Activated T-cell treated with anti-CD3 and anti-CD28 coated beads, Interleukin-2, amount 50 U/mL, for 48 hours (primary cell): Measurements from ENCODE around the gene KRTAP19-6.
"Not testable (repeated sequence)": the region's sequence is repeated elsewhere in the genome, so short reads cannot be mapped to it uniquely, and the experiment has no call there.

Experiments used
- DNase-seq, 2 experiments: peaks; one replicate each; pipeline ENCODE4 v3.0.0-alpha.2; 2020

The KRTAP19-6 gene, protein sequence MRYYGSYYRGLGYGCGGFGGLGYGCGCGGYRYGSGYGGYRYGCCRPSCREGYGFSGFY

DNA sequence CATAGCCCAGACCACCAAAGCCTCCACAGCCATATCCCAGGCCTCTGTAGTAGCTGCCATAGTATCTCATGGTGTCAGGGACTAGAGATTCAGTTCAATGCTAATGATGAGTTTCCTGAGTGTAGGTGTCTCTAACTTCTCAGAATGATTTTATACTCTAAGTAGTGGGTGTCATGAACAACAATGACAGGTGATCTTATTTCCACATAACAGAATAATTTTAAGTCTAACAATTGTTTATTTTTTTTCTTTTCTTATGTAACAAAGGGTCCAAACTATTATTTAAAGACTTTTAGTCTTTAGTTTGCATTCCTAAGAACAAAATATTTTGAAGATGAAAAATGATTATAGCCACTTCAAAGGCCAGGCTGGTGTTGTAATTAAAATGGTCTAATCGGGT is at the start of gene KRTAP19-6:
TSS of gene KRTAP19-6 (minus strand) at position 101 of the 400 bp plus-strand sequence. CDS start at position 70, 31 bp downstream.
- no peak for DNase-seq

DNA sequence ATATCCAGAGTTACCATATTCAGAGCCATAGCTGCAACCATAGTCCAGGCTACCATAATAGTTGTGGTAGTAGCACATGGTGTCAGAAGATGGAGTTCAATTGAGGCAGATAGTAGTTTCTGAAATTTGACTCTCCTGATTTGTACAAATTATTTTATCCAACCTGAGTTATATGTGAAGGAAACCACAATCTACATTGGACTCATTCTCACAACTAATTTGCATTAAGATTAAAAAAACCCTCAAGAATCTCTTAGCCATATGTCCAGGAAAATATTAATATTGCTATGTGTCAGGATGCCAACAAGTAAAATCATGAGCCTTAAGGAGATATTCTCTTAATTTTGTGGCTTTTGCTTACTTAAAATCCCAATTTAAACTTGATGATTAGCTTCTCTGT is 48.6 kb upstream of the KRTAP19-6 start, which contains the start of gene KRTAP22-2:
TSS of gene KRTAP22-2 (minus strand) at position 101 of the 400 bp plus-strand sequence.
- no peak for DNase-seq

DNA sequence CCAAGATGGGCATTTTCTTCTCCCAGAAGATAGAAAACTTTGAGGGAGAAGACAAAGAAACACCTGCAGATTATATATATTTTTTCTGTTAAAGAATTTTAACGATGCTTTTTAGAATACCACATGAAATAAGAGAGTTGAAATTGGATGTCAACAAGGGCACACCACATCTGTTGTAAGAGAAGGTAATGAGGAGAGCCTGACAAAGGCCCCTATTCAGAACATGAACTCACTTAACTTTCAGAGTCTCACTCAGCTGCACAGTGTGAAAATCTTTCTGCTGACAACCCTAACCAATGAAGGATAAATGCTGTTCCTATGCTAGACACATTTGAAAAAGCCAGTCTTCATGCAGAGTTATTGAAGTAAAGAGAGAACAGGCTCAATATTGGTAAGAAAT is 41.2 kb upstream of the KRTAP19-6 start:
- DNase-seq = no peak

DNA sequence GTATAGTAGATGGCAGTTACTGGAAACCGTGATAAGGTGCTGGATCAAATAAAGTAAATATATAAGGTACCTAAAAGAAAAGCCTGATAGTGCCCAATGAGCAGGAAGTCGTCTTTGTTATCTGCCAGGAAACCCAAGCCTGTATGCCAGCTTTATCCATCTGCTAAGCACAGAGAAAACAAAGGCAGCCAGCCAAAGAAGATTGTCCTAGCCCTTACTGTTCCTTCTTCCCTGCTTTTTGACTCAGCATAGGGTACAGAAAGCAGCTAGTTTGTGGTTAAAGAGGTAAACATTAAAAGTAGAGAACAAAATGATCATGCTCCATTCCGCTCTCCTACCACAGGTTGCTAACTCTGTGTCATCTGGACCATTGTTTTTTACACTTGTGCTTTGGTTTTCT is 38.5 kb upstream of the KRTAP19-6 start:
- no peak for DNase-seq

DNA sequence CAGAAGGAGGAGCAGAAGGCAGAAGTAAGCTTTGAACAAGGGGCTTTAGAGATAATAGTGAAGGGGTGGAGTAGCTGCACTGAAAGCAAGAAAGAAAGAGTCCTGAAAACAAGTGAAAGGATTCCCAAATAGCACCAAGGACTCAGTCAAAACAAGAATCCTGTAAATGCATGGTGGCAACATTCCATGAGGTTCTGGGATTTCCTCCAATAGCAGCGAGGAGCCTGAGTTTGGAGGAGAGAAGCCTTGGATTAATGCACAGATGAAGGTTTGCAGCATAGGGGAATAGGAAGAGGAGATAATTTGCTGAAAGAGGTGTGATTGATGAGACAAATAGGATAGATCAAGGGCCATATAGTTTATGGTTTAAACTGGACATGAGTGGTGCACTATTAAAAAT is 37.7 kb upstream of the KRTAP19-6 start:
- no peak for DNase-seq

DNA sequence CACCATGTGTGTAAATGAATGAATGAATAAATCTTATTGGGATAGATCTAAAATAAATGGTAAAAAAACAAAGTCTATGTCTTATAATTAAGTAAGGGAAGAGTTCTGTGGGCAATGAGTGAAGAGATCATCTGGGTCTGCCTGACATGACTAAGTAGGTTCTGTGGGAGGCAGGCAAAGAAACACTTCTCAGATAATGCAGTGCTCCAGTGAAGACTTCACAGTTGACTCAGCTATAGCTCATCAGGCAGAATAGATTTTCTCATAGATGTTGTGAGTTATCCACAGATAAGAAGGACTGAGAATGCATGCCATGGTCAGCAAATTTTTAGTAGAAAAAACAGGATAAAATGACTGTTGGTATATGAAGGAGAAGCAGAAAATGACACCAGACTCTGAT is 36.1 kb upstream of the KRTAP19-6 start:
- DNase-seq = no peak

DNA sequence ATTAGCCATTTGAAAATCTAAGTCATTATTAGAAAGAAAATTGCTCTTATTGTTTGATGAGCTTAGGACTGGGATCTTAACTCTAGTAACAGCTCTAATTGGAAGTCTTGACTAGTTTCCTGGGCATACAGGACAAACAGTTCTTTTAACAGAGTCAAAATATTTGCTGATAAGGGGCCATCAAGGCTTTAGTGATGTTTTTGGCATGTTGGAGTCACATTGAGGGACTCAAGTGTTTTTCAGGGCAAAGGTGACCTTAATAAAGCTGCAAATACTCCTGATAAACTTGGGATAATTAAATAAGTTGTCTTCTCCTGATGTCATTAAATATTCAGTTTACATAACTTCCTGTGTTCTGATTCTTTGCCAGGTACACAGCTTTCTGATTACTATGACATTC is 26.0 kb upstream of the KRTAP19-6 start:
- DNase-seq = no peak

DNA sequence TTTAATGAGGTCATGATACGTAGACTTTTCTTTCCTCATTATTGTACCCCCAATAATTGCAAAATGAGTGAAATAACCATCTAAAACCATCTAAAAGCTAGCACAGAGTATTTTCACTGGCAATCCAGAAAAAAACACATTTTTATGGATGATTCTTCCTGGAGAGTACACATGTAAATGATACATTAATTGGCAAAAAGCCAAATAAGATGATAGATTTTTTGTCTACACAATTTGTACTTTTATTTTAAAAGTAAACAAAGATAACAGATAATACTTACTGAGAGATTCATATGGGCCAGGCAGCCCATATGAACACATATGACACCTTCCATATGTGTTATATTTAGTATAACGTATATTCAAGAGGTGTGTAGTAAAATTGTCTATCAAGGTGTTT is 22.0 kb upstream of the KRTAP19-6 start:
- DNase-seq = no peak

DNA sequence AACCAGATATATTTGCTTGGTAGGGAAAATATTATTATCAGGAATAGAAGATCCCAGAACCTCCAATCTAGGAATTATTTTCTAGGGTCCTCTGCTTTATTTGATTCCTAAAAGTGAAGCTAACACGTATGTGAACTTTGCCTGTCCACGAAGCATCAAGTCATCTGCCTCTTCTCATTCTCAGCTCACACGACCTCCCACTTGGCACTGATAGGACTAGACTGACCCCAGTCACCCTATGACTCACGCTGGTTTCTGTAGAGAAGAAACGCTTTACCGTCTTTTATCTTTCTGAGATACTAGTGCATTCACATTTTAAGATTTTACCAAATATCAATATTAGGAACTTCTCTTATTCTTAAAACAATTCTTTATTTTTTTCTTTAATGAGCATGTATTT is 21.4 kb upstream of the KRTAP19-6 start:
- DNase-seq = no peak

DNA sequence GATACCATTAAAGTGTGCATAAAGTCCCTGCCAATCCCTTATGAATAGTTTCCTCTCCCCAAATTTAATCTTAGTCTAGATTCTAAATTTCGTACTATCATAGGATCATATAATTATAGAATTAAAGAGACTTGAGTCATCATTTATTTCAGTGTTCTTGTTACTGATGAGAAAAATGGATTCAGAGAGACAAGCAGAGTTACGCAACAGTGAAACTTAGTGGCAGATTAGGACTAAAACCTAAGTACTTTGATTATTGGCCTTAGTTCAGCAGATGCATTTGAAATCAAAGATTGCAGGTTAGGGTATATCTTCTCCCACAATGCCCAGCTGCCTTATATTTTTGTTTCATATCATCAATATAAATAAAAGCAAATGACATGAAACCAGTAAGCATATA is 20.3 kb upstream of the KRTAP19-6 start:
- no peak for DNase-seq

DNA sequence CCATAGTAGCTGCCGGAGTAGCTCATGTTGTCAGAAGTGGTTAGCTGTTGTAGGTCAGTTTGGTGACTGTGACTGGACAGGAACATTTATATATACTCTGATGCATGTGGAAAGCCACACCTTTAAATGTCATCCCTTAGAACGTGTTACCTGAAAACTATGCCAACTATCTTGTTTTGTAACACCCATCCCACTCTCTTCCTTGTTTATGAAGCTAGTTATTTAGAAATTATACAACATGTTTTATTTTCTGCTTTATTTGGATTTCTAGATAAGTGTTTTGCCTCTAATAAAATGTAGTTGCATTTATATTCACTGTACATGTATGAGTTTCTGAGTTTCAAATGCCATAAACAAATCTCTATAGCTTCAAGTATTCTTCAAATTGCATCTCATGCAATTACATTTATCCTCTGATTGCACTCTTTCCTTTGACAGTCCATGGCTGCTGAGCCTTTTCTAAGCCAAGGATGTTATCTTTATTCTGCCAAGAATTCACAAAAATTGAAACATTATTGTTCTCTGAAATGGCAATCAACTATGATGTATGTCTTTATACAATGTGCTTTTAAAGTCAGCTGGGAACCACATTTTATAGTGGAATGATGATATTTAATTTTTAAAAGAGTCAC is 19.7 kb upstream of the KRTAP19-6 start, which contains the start of gene KRTAP19-7:
TSS of gene KRTAP19-7 (minus strand) at position 51 of the 632 bp plus-strand sequence. CDS start at position 26, 25 bp downstream.
- no peak for DNase-seq

DNA sequence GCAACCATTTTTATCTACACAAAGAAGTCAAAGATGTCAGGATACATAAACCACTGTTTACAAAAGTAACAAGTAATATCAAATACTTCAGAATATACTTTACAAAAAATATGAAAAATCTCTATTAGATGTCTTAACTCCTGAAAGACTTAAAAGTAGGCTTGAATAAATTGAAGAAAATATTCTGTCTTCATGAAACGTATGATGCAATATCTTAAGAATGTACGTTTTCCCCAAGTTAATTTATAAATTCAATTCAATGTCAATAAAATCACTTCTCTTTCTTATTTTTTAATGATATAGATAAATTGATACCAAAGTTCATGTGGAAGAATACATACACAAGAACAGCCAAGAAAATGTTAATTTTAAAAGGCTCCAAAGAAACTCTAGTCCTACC is 13.4 kb upstream of the KRTAP19-6 start:
- no peak for DNase-seq

DNA sequence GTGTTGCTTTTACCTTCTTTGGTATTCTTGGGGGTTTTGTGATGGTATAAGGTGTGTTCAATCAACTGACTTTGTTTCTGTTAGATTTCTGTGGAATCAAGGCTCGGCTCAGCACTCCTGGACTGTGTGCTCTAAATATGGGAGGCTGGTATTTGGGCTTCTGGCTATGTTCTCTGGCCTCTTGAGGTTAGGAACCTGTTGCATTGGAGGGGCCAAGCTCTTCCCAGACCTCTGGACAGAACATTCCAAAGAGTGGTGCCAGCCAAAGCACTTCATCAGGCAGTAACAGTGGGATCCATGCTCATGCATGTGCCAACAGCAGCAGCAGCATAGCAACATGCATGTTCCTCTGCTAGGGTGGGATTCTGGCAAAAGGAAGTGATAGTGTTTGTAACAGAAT is 11.1 kb upstream of the KRTAP19-6 start:
- DNase-seq = no peak

DNA sequence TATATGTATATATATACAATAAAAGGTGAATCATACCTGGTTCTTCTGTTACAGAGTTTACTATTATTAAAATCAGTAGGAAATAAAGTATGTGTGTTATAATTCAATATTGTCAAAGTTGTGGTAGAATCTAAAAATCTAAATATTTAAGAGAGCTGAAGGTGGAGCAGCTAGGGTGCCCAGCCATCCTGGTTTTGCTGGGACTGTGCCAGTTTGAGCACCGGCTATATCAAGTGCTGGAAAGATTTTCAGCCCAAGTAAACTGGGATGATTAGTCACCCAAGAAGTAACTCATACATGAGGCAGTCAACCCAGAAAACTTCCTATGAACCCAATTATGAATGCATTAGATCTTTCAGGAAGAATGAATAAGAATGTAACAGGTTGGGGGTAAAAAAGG is 22.8 kb downstream of the KRTAP19-6 start:
- no peak for DNase-seq

DNA sequence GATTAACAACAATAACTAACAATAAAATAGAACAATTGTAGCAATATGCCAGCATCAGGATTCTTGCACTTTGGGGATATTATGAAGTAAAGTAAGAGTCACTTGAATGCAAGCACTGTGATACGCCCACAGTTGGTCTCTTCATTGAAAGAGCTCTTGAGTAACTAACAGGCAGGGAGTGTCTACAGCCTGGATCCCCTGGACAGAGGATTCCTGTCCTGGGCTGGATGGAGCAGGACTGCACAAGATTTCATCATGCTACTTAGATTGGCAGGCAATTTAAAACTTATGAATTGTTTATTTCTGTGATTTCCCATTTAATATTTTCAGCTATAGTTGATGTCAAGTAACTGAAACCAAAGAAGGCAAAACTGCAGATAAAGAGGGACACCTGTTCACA is 26.0 kb downstream of the KRTAP19-6 start:
- no peak for DNase-seq

DNA sequence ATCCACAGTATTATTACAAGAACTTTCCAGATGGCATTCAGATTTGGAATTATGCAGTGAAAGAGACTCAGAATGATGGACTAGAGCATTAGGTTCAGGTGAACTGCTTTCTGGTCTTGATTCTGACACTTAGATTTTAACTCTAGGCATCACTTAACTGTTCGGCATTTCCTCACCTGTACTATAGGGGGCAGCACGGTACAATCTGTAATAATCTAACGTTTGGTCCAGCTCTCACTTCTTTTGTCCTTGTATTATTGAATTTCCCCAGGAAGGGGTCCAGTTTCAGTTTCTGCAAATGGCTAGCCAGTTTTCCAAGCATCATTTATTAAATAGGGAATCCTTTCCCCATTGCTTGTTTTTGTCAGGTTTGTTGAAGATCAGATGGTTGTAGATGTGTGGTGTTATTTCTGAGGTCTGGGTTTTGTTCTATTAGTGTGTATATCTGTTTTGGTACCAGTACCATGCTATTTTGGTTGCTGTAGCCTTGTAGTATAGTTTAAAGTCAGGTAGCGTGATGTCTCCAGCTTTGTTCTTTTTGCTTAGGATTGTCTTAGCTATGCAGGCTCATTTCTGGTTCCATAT is 36.0 kb downstream of the KRTAP19-6 start:
- not testable (repeated sequence) for DNase-seq

DNA sequence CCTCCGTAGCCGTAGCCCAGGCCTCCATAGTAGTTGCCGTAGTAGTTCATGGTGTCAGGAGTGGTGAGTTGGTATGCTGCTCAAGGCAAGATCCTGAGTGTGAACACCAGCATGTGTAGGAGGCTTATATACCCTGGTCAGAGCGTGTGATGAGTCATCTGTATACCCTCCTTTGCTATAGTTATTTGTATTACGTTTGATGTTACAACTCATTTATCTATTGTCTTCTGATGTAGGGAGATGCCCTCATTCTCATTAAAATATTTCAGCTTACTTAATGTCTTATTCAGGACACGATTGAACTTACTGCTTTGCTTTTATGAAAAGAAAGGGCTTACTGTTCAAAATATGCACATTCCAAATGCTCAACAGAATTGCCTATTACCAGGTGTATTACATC is 39.6 kb downstream of the KRTAP19-6 start, which contains the start of gene KRTAP19-5:
TSS of gene KRTAP19-5 (minus strand) at position 101 of the 400 bp plus-strand sequence. CDS start at position 50, 51 bp downstream.
- DNase-seq = no peak

DNA sequence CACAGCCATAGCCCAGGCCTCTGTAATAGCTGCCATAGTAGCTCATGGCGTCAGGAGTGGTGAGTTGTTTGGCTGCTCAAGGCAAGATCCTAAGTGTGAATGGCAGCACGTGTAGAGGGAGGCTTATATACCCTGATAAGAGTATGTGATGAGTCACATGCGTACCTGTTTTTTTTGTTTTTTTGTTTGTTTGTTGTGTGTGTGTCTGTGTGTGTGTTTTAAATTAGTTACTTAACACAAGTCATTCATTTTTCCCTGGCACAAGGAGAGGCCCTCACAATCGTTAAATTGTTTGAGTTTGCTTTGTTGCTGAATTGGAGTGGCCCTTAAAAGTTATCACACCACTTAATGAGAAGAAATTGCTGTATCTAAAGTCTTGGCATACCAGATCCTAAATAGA is 44.6 kb downstream of the KRTAP19-6 start, which contains the start of gene KRTAP19-4:
TSS of gene KRTAP19-4 (minus strand) at position 101 of the 400 bp plus-strand sequence. CDS start at position 46, 55 bp downstream.
- no peak for DNase-seq

DNA sequence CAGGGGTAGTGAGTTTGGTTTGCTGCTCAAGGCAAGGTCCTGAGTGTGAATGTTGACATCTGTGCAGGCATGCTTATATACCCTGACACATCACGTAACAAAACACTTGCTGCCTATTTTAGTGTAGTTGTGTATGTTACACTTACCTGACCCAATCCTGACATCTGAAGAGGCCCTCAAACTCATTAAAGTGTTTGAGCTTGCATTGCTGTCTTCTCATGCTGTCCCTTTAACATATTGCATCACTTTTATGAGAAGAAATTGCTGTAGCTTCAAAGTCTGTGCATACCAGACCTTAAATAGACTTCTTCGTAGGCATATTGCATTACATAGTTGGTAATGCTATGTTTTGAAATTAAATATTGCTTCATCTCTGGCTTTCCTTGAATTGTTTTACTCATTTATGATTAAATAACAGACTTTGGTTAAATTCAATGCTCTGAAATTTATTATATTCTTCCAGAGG is 49.7 kb downstream of the KRTAP19-6 start, which contains the start of gene KRTAP19-3:
TSS of gene KRTAP19-3 (minus strand) at position 51 of the 466 bp plus-strand sequence. CDS start 56 bp downstream, outside the sequence.
- no peak for DNase-seq
